Prostate gland (tissue), 2 donors: ENCODE results near the gene SSTR5. TPM values are rescaled to one million over a fixed set of nuclear protein-coding genes. Genes with fewer than 3 reads are reported as not detected.

Experiments
- DNase-seq: peaks from one replicate; pipeline ENCODE4 v3.0.0-alpha.2; 2019; ENCODE audit warnings: low spot score
- H3K27ac ChIP-seq, 2 donors: fragments of 200-600 bp; sonication (generic); 2 replicates each; pipeline ENCODE4 v1.5.1; 2017 to 2019
- H3K27me3 ChIP-seq: fragments of 200-600 bp; sonication (generic); replicated peaks from 2 replicates; pipeline ENCODE4 v1.5.1; 2019; ENCODE audit not compliant: insufficient read depth
- H3K36me3 ChIP-seq, 2 donors: fragments of 200-600 bp; sonication (generic); 1 replicate in 1 of 2; 2 replicates in 1 of 2; pipeline versions ENCODE4 v1.5.1 to v1.8.1; 2017 to 2019
- H3K4me1 ChIP-seq: fragments of 200-600 bp; sonication (generic); replicated peaks from 2 replicates; pipeline ENCODE4 v1.5.1; 2019
- H3K4me3 ChIP-seq, 2 donors: fragments of 200-600 bp; sonication (generic); 2 replicates each; pipeline ENCODE4 v1.5.1; 2017 to 2019
- H3K9me3 ChIP-seq: fragments of 200-600 bp; sonication (generic); 2 replicates; pipeline ENCODE4 v1.5.1; 2017
- CTCF ChIP-seq, 4 experiments: fragments of 200-600 bp in 2 of 4; fragments of 450-650 bp in 2 of 4; sonication (generic) in 2 of 4; IDR thresholded peaks; 1 replicate in 3 of 4; 2 replicates in 1 of 4; pipeline ENCODE4 v1.5.1; 2016 to 2019; ENCODE audit warnings: antibody characterized with exemption in 4 of 4, mild to moderate bottlenecking in 2 of 4, moderate library complexity in 2 of 4
- POLR2A ChIP-seq: fragments of 450-650 bp; IDR thresholded peaks from one replicate; pipeline ENCODE4 v1.6.1; 2016; ENCODE audit warnings: antibody characterized with exemption, mild to moderate bottlenecking
- POLR2AphosphoS5 ChIP-seq: sonication (generic); formaldehyde crosslinking; IDR thresholded peaks from one replicate; pipeline ENCODE4 v1.6.1; 2017; ENCODE audit warnings: antibody characterized with exemption
- WGBS: methylation state at CpG from one replicate; pipeline ENCODE4 v1.1.5; 2018; 5-methylcytosine and 5-hydroxymethylcytosine counted together
- intact Hi-C: fragments of 100-400 bp; cut with DNase I; formaldehyde crosslinking; loops from one replicate; pipeline ENCODE4 v1.14.2; 2022
- total RNA-seq, 2 donors: library from RNA; depleted of rRNA; stranded (reverse); fragments of >200 nt; gene quantifications; one replicate each; pipeline ENCODE4 v1.1.0, GENCODE V29; 2016

SSTR5 gene
- total RNA-seq, 2 donors from 2014 or later, result 1.1 to 1.8 TPM

DNA sequence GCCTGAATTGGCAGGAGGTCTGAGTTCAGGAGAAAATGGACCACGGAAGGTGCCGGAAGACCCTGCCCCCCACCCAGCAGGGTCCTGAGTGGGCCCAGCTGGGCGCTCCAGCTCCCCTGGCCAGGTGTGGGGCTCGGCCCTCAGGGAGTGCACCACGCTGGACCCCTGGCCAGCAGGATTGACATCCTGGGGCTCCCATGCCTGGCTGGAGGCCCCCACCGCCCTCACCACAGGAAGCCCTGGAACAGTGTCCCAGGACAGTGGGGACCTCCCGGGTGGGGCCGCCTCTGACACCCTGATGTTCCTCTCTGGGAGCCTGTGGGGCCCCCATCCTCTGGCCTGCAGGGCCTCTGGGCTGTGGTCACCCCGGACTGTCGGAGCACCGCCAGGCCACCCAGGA, 52.2 kb downstream of the SSTR5 start:
- DNase-seq, result no peak
- Histone ChIP-seq H3K27me3 (no peaks in the 10 kb centered on the region), H3K9me3 (no peaks in the 10 kb centered on the region), H3K36me3 (no peaks in the 10 kb centered on the region), H3K4me3 (no peak overlapping the region), H3K27ac (no peak overlapping the region), H3K4me1 (no peaks in the 10 kb centered on the region)
- WGBS, result 88% methylated on average over 6 of the region's 11 CpGs
- intact Hi-C loops, result no loop called here
- TF ChIP-seq POLR2A (no peak), CTCF (IDR thresholded peaks at IDR 0.05) (no peak), POLR2AphosphoS5 (no peak)

GRCh38 chr16:1125471-1125870, 52.9 kb downstream of the SSTR5 start:
- 24% methylated on average over 15 of the region's 18 CpGs for WGBS

DNA sequence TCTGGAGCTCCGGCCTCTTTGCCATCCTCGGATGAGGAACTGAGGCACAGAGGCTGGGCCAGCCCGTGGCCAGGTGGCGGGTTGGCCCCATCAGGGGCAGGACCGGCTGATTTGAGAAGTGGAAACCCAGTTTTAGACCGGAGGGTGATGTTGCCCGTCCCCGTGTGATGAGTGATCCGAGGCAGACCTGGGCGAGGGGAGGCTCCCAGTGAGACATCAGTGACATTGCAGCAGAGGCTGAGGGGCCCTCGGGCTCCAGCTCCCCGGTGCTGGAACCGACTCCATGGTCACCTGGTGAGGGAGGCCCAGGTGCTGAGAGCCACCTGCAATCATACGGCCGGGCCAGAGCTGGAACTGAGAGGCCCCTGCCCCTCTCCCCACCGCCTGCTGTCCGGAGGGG, 53.5 kb downstream of the SSTR5 start:
- Histone ChIP-seq H3K4me3 (no peak overlapping the region), H3K4me1 (no peaks in the 10 kb centered on the region), H3K27me3 (no peaks in the 10 kb centered on the region), H3K36me3 (no peaks in the 10 kb centered on the region), H3K9me3 (no peaks in the 10 kb centered on the region), H3K27ac (no peak overlapping the region)
- DNase-seq, result no peak
- TF ChIP-seq POLR2A (no peak), CTCF (IDR thresholded peaks at IDR 0.05) (no peak), POLR2AphosphoS5 (no peak)
- intact Hi-C loops, result no loop called here
- WGBS, result 57% methylated on average over 13 of the region's 17 CpGs

More at GRCh38 chr16:1125471-1125870, 52.9 kb downstream of the SSTR5 start:
- H3K4me3 ChIP-seq, result no peak overlapping the region
- no peak overlapping the region for H3K27ac ChIP-seq
- H3K36me3 ChIP-seq, result no peaks in the 10 kb centered on the region
- no peaks in the 10 kb centered on the region for H3K9me3 ChIP-seq
- no peaks in the 10 kb centered on the region for H3K4me1 ChIP-seq
- H3K27me3 ChIP-seq, result no peaks in the 10 kb centered on the region
- TF ChIP-seq CTCF (IDR thresholded peaks at IDR 0.05), result no peak
- TF ChIP-seq POLR2AphosphoS5, result peak; percentile 23
- intact Hi-C loops, result no loop called here
- no peak for DNase-seq

DNA sequence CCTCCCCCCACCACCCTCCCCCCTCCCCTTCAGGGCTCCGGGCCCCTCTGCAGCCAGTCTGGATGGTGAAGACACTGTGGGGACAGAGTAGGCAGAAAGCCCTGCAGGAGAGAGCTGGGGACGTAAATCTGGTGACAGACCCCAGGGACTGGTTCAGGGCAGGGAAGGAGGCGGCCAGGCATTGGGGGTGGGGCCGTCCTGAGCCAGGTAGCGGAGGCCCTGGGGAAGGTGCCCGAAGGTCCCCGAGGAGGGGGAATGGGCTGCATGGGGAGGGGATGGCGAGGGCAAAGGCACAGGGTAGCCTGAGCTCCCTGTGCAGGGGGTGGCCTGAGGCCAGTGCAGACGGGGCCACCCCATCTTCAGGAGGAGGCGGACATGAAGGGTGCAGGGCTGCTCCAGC, 54.0 kb downstream of the SSTR5 start:
- TF ChIP-seq CTCF (IDR thresholded peaks at IDR 0.05), result no peak
- no peak for TF ChIP-seq POLR2A
- no peak for TF ChIP-seq POLR2AphosphoS5
- Histone ChIP-seq H3K36me3 (no peaks in the 10 kb centered on the region), H3K27me3 (no peaks in the 10 kb centered on the region), H3K4me1 (no peaks in the 10 kb centered on the region), H3K4me3 (no peak overlapping the region), H3K27ac (no peak overlapping the region), H3K9me3 (no peaks in the 10 kb centered on the region)
- DNase-seq, result no peak
- WGBS, result 65% methylated on average over 7 of the region's 10 CpGs
- intact Hi-C loops, result no loop called here

DNA sequence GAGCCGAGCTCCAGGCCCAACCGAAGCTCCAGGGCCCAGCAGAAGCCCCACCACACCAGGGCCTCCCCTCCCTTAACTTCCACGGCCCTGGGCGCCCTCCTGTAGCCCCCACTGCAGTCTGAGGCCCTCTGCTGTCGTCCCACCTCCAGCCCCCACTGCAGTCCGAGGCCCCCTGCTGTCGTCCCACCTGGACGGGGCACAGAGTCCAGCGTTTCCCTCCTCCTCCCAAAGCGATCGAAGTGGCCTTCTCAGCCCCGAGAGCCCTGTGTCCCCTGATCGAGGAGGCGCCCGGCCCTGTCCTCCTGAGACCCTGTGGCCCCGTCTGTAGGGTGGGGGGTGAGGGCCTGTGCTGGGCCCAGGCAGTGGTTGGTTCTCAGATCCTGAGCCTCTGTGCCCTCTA, 54.6 kb downstream of the SSTR5 start:
- WGBS, result 68% methylated on average over 16 of the region's 16 CpGs
- Histone ChIP-seq H3K9me3 (no peaks in the 10 kb centered on the region), H3K4me3 (no peak overlapping the region), H3K27ac (no peak overlapping the region), H3K36me3 (no peaks in the 10 kb centered on the region), H3K27me3 (no peaks in the 10 kb centered on the region), H3K4me1 (no peaks in the 10 kb centered on the region)
- TF ChIP-seq POLR2A (no peak), POLR2AphosphoS5 (no peak), CTCF (IDR thresholded peaks at IDR 0.05) (no peak)
- intact Hi-C loops, result no loop called here
- DNase-seq, result no peak
